ENCODE results near the gene STPG3. TPM values are rescaled to one million over a fixed set of nuclear protein-coding genes. Genes with fewer than 3 reads are reported as not detected.

Gene STPG3
- total RNA-seq, 4 donors from 2014 or later: not detected

DNA sequence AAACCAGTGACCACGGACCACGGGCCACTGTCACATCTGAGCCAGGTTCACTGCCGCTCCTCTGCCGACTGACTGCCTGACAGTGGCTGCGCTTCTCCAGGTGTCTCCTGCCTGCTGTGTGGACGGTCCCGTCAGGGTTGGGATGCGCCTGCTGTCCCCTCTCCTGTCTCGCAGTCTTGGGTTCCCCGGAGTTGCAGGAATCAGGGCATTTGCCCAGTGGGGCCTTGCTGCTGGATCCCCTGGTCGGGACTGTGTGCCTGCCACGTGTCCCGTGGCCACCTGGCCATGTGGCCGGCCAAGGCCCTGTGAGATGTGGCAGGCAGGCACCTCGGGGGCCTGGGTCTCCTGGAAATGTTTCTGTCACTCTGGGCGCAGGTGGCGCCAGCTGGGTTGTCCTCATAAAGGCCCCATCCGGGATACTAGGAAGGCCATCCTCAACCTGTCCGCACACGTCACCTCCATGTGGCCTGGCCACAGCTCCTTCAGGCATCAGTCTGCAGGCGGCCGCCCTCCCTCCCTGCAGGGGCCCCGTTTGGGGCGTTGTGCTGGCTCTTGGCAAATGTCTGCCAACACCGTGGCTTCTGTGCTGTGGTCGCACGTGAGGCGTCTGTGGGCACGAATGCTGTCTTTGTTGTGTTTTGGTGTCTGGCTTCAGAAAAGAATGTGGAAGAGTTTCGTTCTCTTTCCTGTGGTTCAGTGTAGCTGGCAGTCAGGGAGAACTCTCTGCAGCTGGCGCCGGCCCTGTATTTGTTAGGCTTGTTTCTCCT is 20.0 kb downstream of the STPG3 start:
- peaks cover 0 to 76% of the 10 kb centered on the region in 2 donors for H3K36me3 ChIP-seq
- TF ChIP-seq POLR2A (IDR thresholded peaks at IDR 0.05) (no peak), POLR2AphosphoS5 (IDR thresholded peaks at IDR 0.05) (no peak), EP300 (IDR thresholded peaks at IDR 0.05) (no peak)
- TF ChIP-seq, protein P1, sequence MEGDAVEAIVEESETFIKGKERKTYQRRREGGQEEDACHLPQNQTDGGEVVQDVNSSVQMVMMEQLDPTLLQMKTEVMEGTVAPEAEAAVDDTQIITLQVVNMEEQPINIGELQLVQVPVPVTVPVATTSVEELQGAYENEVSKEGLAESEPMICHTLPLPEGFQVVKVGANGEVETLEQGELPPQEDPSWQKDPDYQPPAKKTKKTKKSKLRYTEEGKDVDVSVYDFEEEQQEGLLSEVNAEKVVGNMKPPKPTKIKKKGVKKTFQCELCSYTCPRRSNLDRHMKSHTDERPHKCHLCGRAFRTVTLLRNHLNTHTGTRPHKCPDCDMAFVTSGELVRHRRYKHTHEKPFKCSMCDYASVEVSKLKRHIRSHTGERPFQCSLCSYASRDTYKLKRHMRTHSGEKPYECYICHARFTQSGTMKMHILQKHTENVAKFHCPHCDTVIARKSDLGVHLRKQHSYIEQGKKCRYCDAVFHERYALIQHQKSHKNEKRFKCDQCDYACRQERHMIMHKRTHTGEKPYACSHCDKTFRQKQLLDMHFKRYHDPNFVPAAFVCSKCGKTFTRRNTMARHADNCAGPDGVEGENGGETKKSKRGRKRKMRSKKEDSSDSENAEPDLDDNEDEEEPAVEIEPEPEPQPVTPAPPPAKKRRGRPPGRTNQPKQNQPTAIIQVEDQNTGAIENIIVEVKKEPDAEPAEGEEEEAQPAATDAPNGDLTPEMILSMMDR (IDR thresholded peaks at IDR 0.05): no peak

DNA sequence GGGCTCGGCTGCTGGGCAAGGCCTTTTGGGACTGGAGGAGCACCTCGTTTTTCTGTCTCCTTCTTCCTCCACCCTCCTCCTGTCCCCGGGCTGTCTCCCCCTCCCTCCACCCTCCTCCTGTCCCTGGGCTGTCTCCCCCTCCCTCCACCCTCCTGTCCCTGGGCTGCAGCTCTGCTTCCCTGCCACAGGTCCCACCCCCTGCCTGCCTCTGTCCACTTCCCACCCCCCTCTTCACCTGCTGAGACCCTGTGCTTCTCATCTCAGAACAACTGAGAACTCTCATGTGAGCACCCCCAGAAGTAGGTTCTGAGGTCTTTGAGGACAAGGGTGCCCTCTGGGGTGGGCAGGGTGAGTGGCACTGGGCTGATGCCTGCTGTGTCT is 20.6 kb downstream of the STPG3 start:
- no peak overlapping the region for H3K27ac ChIP-seq
- H3K4me3 ChIP-seq: no peak overlapping the region
- no peaks in the 10 kb centered on the region for H3K9me3 ChIP-seq
- ATAC-seq: no peak
- peaks cover 30% of the 10 kb centered on the region for H3K27me3 ChIP-seq
- TF ChIP-seq EP300 (IDR thresholded peaks at IDR 0.05): no peak
- TF ChIP-seq POLR2AphosphoS5 (IDR thresholded peaks at IDR 0.05): no peak
- TF ChIP-seq POLR2A (IDR thresholded peaks at IDR 0.05): no peak
- TF ChIP-seq, protein P1 (IDR thresholded peaks at IDR 0.05): no peak
- 20 to 51% methylated on average over 1 to 3 of the region's 3 CpGs for WGBS, 2 donors (ENCODE audit: low coverage in 1 of 2)
- peaks cover 0 to 34% (median 19%) of the 10 kb centered on the region in 3 donors for H3K4me1 ChIP-seq
- H3K36me3 ChIP-seq: peaks cover 0 to 70% of the 10 kb centered on the region in 2 donors

More for the DNA sequence above, 20.0 kb downstream of the STPG3 start:
- Histone ChIP-seq H3K4me1 (peaks cover 0 to 28% (median 13%) of the 10 kb centered on the region in 3 donors), H3K27me3 (peaks cover 24% of the 10 kb centered on the region), H3K4me3 (no peak overlapping the region), H3K9me3 (no peaks in the 10 kb centered on the region), H3K27ac (no peak overlapping the region)
- 79 to 89% methylated on average over 6 to 9 of the region's 32 CpGs for WGBS, 2 donors (ENCODE audit: low coverage in 1 of 2)
- no peak for ATAC-seq

DNA sequence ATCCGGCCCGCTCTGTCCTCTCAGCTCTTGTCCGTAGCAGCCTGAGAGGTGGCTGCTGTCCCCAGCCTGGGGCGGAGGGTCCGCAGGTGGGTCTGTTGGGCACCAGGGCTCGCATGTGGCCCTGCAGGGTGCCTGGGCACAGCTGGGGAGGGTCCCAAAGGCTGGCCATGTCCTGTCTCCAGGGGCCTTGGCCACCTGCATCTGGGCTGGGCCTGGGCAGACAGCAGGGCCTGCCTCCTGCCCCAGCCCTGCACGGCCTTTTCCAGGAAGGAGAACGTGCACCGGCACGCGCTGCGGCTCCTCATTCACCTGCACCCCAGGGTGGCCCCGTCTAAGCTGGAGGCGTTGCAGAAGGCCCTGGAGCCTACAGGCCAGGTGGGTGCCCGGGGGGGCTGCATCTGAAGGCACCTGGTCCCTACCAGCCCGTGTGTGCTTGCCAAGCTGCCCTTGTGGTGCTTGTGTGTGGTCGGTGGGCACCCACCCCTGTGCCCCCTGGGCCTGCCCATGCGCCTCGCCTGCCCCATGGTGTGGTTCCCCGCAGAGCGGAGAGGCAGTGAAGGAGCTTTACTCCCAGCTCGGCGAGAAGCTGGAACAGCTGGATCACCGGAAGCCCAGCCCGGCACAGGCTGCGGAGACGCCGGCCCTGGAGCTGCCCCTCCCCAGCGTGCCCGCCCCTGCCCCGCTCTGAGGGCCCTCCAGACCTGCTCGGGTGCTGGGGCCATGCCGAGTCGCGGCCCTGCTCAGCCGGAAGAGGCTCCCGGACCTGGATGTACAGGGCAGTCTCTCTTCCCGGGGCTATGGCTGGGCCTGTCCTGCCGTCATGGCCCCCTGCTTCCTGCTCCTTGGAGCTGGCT is 21.4 kb downstream of the STPG3 start:
- ATAC-seq: no peak
- Histone ChIP-seq H3K27ac (no peak overlapping the region), H3K36me3 (peaks cover 0 to 62% of the 10 kb centered on the region in 2 donors)

DNA sequence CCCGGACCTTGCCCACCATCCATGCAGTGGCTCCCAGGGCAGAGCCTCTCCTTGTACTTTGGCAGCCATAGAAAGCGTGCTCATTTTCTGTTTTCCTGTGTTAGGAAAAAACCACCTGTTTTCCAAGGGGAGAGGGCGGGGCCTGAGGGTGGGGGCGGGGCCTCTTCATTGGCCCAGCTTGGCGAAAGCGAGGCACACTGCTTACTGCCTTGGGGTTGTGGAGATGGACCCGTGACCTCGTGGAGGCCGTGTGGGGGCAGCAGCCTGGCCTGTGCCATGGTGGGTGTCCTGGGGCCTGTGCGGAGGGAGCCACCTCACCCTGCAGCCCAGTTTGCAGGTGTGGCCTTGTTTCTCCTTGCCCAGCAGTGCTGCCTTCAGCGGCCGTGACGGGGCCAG is 22.0 kb downstream of the STPG3 start:
- Histone ChIP-seq H3K27me3 (peaks cover 44% of the 10 kb centered on the region), H3K4me1 (peaks cover 0 to 42% (median 25%) of the 10 kb centered on the region in 3 donors), H3K36me3 (peaks cover 0 to 56% of the 10 kb centered on the region in 2 donors), H3K9me3 (no peaks in the 10 kb centered on the region), H3K4me3 (no peak overlapping the region), H3K27ac (no peak overlapping the region)
- 60% methylated on average over 1 of the region's 13 CpGs; no CpG with 5 or more reads in 1 of the 2 donors for whole genome bisulfite sequencing, 2 donors (ENCODE audit: low coverage in 1 of 2)
- no peak for ATAC-seq
- TF ChIP-seq POLR2A (IDR thresholded peaks at IDR 0.05) (no peak), EP300 (IDR thresholded peaks at IDR 0.05) (no peak)
- TF ChIP-seq, protein P1 (IDR thresholded peaks at IDR 0.05): no peak

More for the DNA sequence above, 21.4 kb downstream of the STPG3 start:
- peaks cover 0 to 42% (median 25%) of the 10 kb centered on the region in 3 donors for H3K4me1 ChIP-seq
- no peaks in the 10 kb centered on the region for H3K9me3 ChIP-seq
- H3K4me3 ChIP-seq: no peak overlapping the region
- no CpG with 5 or more reads among the region's 39 CpGs for WGBS, 2 donors (ENCODE audit: low coverage in 1 of 2)
- H3K27me3 ChIP-seq: peaks cover 37% of the 10 kb centered on the region
- TF ChIP-seq EP300 (IDR thresholded peaks at IDR 0.05) (no peak), POLR2AphosphoS5 (IDR thresholded peaks at IDR 0.05) (no peak), POLR2A (IDR thresholded peaks at IDR 0.05) (no peak)
- TF ChIP-seq, protein P1 (IDR thresholded peaks at IDR 0.05): no peak
